ENCODE measurements around the gene SUCO.

The SUCO gene

DNA sequence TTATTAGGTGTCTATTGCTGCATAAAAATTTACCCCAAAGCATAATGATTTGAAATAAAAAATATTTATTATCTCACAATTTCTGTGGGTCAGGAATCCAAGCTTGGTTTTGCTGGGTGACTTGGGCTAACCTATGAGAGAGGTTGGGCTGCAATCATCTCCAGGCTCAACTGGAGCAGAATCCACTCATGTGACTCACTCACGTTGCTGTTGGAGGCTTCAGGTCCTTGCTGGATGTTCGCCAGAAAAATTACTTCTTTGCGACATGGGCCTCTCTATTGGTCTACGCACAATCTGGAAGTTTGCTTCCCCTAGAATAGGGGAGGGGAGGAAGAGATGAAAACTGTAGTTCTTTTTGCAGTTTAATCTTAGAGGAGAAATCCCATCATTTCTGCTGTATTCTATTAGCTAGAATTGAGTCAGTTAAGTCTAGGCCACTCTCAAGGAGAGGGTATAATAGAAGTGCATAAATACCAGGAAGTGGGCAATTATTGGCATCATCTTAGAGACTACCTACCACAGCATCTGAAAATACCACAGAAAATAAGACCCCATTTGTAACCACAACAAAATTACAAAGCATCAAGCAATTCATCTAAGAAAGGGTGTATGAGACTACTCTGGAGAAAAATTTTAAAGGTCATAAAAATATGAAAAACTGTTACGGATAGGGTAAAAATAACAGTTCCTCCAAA lies 120.2 kb downstream of the SUCO start:
- Histone ChIP-seq H3K4me2 (ENCODE audit: insufficient read depth, low read length, poor library complexity, severe bottlenecking) (no peak overlapping the region), H3K36me3 (replicated peaks in 1 of 2; ENCODE audit: control insufficient read depth in 2 of 2, insufficient read depth in 2 of 2, low read length in 2 of 2) (no peaks in the 10 kb centered on the region), H2BK15ac (ENCODE audit: low read length) (no peak overlapping the region), H3K79me1 (ENCODE audit: low read depth, low read length) (no peaks in the 10 kb centered on the region), H4K91ac (ENCODE audit: low read depth, low read length, poor library complexity) (no peak overlapping the region), H3K23ac (ENCODE audit: low read depth, low read length, poor library complexity) (no peak overlapping the region), H4K8ac (ENCODE audit: low read depth, low read length) (no peak overlapping the region), H3K27me3 (ENCODE audit: control insufficient read depth in 3 of 3, insufficient read depth in 3 of 3, low read depth in 1 of 3, low read length in 3 of 3) (no peaks in the 10 kb centered on the region), H2AFZ (ENCODE audit: low read length) (no peak overlapping the region), H2AK5ac (ENCODE audit: low read depth, low read length) (no peak overlapping the region), H3K4me1 (ENCODE audit: control insufficient read depth in 2 of 2, insufficient read depth in 1 of 2, low read depth in 1 of 2, low read length in 2 of 2) (no peaks in the 10 kb centered on the region), H3K27ac (replicated peaks; ENCODE audit: low read length) (no peak overlapping the region), H3K9ac (ENCODE audit: low read depth, low read length, poor library complexity) (no peak overlapping the region), H3K9me3 (replicated peaks in 1 of 2; ENCODE audit: control insufficient read depth in 2 of 2, insufficient read depth in 1 of 2, low read depth in 1 of 2, low read length in 2 of 2) (no peaks in the 10 kb centered on the region), H2BK12ac (ENCODE audit: low read length) (no peak overlapping the region), H2BK120ac (ENCODE audit: low read depth, low read length) (no peak overlapping the region), H2BK5ac (ENCODE audit: low read length) (no peak overlapping the region), H3K18ac (ENCODE audit: low read length) (no peak overlapping the region), H3K14ac (ENCODE audit: low read length) (no peak overlapping the region), H3K4me3 (ENCODE audit: low read length in 2 of 2) (no peak overlapping the region), H3K4ac (ENCODE audit: low read length) (no peak overlapping the region)
- WGBS, 2 donors (ENCODE audit: extremely low coverage in 2 of 2, insufficient read length in 2 of 2, insufficient replicate concordance in 1 of 2), result no CpG with 5 or more reads among the region's 5 CpGs
- no peak for DNase-seq (ENCODE audit: low spot score)

DNA sequence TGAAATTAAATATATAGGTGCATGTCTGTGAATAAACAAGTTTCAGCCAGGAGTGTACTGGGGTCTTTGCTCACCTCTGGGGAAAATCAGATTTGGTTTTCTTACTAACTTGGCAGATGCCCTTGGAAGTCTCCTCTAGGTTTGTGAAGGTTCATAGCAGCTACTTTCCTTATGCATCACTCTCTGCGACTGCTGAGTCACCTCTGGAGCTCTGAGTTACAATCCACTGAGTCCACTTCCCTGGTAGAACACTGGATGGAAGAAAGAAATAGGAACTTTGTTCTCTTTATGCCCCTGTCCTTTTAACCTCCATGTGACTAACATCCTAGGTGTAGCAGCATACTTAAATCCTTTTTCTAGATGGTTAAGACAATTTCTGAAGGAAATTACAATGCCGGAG lies 121.6 kb downstream of the SUCO start:
- Histone ChIP-seq H3K27me3 (ENCODE audit: control insufficient read depth in 3 of 3, insufficient read depth in 3 of 3, low read depth in 1 of 3, low read length in 3 of 3) (no peaks in the 10 kb centered on the region), H3K4me2 (ENCODE audit: insufficient read depth, low read length, poor library complexity, severe bottlenecking) (no peak overlapping the region), H2BK5ac (ENCODE audit: low read length) (no peak overlapping the region), H3K4me1 (ENCODE audit: control insufficient read depth in 2 of 2, insufficient read depth in 1 of 2, low read depth in 1 of 2, low read length in 2 of 2) (no peaks in the 10 kb centered on the region), H2AFZ (ENCODE audit: low read length) (no peak overlapping the region), H3K14ac (ENCODE audit: low read length) (no peak overlapping the region), H3K36me3 (replicated peaks in 1 of 2; ENCODE audit: control insufficient read depth in 2 of 2, insufficient read depth in 2 of 2, low read length in 2 of 2) (no peaks in the 10 kb centered on the region), H2BK12ac (ENCODE audit: low read length) (no peak overlapping the region), H2AK5ac (ENCODE audit: low read depth, low read length) (no peak overlapping the region), H4K8ac (ENCODE audit: low read depth, low read length) (no peak overlapping the region), H3K18ac (ENCODE audit: low read length) (no peak overlapping the region), H3K9ac (ENCODE audit: low read depth, low read length, poor library complexity) (no peak overlapping the region), H3K4me3 (ENCODE audit: low read length in 2 of 2) (no peak overlapping the region), H3K23ac (ENCODE audit: low read depth, low read length, poor library complexity) (no peak overlapping the region), H2BK15ac (ENCODE audit: low read length) (no peak overlapping the region), H3K9me3 (replicated peaks in 1 of 2; ENCODE audit: control insufficient read depth in 2 of 2, insufficient read depth in 1 of 2, low read depth in 1 of 2, low read length in 2 of 2) (no peaks in the 10 kb centered on the region), H3K27ac (replicated peaks; ENCODE audit: low read length) (no peak overlapping the region), H3K79me1 (ENCODE audit: low read depth, low read length) (no peaks in the 10 kb centered on the region), H4K91ac (ENCODE audit: low read depth, low read length, poor library complexity) (no peak overlapping the region), H3K4ac (ENCODE audit: low read length) (no peak overlapping the region), H2BK120ac (ENCODE audit: low read depth, low read length) (no peak overlapping the region)
- WGBS, 2 donors (ENCODE audit: extremely low coverage in 2 of 2, insufficient read length in 2 of 2, insufficient replicate concordance in 1 of 2), result no CpG with 5 or more reads among the region's 2 CpGs
- DNase-seq (ENCODE audit: low spot score), result no peak

DNA sequence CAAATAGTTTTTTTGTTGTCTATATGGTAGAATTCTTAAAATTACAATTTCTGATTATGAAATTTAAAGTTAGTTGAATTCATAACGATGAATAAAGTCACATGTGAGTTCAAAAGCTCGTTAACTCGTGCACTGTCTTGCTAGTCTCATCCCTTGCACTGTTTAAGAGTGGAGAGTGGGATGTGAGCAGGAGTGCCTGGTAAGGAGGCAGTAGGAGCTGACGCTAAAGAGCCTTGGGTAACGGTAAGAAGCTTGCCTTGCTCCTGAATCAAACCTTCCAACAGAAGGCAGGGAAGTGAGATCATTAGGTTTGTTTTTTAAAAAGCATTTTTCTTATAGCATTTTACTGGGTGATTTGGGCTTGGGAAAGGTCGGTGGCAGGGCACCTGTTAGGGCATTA lies 123.6 kb downstream of the SUCO start:
- Histone ChIP-seq H3K18ac (ENCODE audit: low read length) (no peak overlapping the region), H3K14ac (ENCODE audit: low read length) (no peak overlapping the region), H2AFZ (ENCODE audit: low read length) (no peak overlapping the region), H2AK5ac (ENCODE audit: low read depth, low read length) (no peak overlapping the region), H3K9me3 (replicated peaks in 1 of 2; ENCODE audit: control insufficient read depth in 2 of 2, insufficient read depth in 1 of 2, low read depth in 1 of 2, low read length in 2 of 2) (no peaks in the 10 kb centered on the region), H3K9ac (ENCODE audit: low read depth, low read length, poor library complexity) (no peak overlapping the region), H3K4me3 (ENCODE audit: low read length in 2 of 2) (no peak overlapping the region), H3K36me3 (replicated peaks in 1 of 2; ENCODE audit: control insufficient read depth in 2 of 2, insufficient read depth in 2 of 2, low read length in 2 of 2) (no peaks in the 10 kb centered on the region), H3K27ac (replicated peaks; ENCODE audit: low read length) (no peak overlapping the region), H3K27me3 (ENCODE audit: control insufficient read depth in 3 of 3, insufficient read depth in 3 of 3, low read depth in 1 of 3, low read length in 3 of 3) (no peaks in the 10 kb centered on the region), H4K8ac (ENCODE audit: low read depth, low read length) (no peak overlapping the region), H2BK12ac (ENCODE audit: low read length) (no peak overlapping the region), H3K4me2 (ENCODE audit: insufficient read depth, low read length, poor library complexity, severe bottlenecking) (no peak overlapping the region), H3K4me1 (ENCODE audit: control insufficient read depth in 2 of 2, insufficient read depth in 1 of 2, low read depth in 1 of 2, low read length in 2 of 2) (no peaks in the 10 kb centered on the region), H4K91ac (ENCODE audit: low read depth, low read length, poor library complexity) (no peak overlapping the region), H2BK5ac (ENCODE audit: low read length) (no peak overlapping the region), H3K4ac (ENCODE audit: low read length) (no peak overlapping the region), H3K79me1 (ENCODE audit: low read depth, low read length) (no peaks in the 10 kb centered on the region), H2BK120ac (ENCODE audit: low read depth, low read length) (no peak overlapping the region), H2BK15ac (ENCODE audit: low read length) (no peak overlapping the region), H3K23ac (ENCODE audit: low read depth, low read length, poor library complexity) (no peak overlapping the region)
- whole genome bisulfite sequencing, 2 donors (ENCODE audit: extremely low coverage in 2 of 2, insufficient read length in 2 of 2, insufficient replicate concordance in 1 of 2), result no CpG with 5 or more reads among the region's 6 CpGs
- no peak for DNase-seq (ENCODE audit: low spot score)

DNA sequence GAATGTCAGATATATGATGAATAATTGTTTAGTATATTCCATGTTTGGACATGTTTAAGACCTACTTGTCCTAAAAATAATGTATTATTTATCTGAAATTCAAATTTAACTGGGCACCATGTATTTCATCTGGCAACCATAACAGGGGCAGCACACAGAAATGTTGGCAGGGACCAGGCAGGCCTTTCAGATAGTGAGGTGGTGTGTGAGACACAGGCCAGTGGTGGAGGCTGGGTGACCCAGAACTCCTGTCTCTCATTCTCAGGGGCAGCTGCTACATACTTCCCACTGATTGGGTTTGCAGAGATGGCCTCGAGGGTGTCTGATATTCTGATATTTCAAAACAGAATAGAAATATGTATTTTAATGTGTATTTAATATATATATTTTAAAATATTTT lies 124.6 kb downstream of the SUCO start:
- Histone ChIP-seq H3K4me2 (ENCODE audit: insufficient read depth, low read length, poor library complexity, severe bottlenecking) (no peak overlapping the region), H3K27ac (replicated peaks; ENCODE audit: low read length) (no peak overlapping the region), H2AK5ac (ENCODE audit: low read depth, low read length) (no peak overlapping the region), H3K9ac (ENCODE audit: low read depth, low read length, poor library complexity) (no peak overlapping the region), H3K9me3 (replicated peaks in 1 of 2; ENCODE audit: control insufficient read depth in 2 of 2, insufficient read depth in 1 of 2, low read depth in 1 of 2, low read length in 2 of 2) (no peaks in the 10 kb centered on the region), H2BK5ac (ENCODE audit: low read length) (no peak overlapping the region), H2BK12ac (ENCODE audit: low read length) (no peak overlapping the region), H2BK120ac (ENCODE audit: low read depth, low read length) (no peak overlapping the region), H3K79me1 (ENCODE audit: low read depth, low read length) (no peaks in the 10 kb centered on the region), H3K4me1 (ENCODE audit: control insufficient read depth in 2 of 2, insufficient read depth in 1 of 2, low read depth in 1 of 2, low read length in 2 of 2) (no peaks in the 10 kb centered on the region), H4K91ac (ENCODE audit: low read depth, low read length, poor library complexity) (no peak overlapping the region), H2BK15ac (ENCODE audit: low read length) (no peak overlapping the region), H3K4me3 (ENCODE audit: low read length in 2 of 2) (no peak overlapping the region), H2AFZ (ENCODE audit: low read length) (no peak overlapping the region), H3K4ac (ENCODE audit: low read length) (no peak overlapping the region), H3K14ac (ENCODE audit: low read length) (no peak overlapping the region), H4K8ac (ENCODE audit: low read depth, low read length) (no peak overlapping the region), H3K18ac (ENCODE audit: low read length) (no peak overlapping the region), H3K23ac (ENCODE audit: low read depth, low read length, poor library complexity) (no peak overlapping the region), H3K27me3 (ENCODE audit: control insufficient read depth in 3 of 3, insufficient read depth in 3 of 3, low read depth in 1 of 3, low read length in 3 of 3) (no peaks in the 10 kb centered on the region), H3K36me3 (replicated peaks in 1 of 2; ENCODE audit: control insufficient read depth in 2 of 2, insufficient read depth in 2 of 2, low read length in 2 of 2) (no peaks in the 10 kb centered on the region)
- no CpG with 5 or more reads among the region's 1 CpG for WGBS, 2 donors (ENCODE audit: extremely low coverage in 2 of 2, insufficient read length in 2 of 2, insufficient replicate concordance in 1 of 2)
- DNase-seq (ENCODE audit: low spot score), result no peak

Data from neuronal stem cell (in vitro differentiated cells).